Hindlimb muscle (tissue), 1 donor: ENCODE results near the gene NBPF8. TPM values are rescaled to one million over a fixed set of nuclear protein-coding genes. Genes with fewer than 3 reads are reported as not detected.
A peak's percentile ranks its signal among the peaks of the same experiment; 100 is the strongest.
"Not testable (repeated sequence)": the region's sequence is repeated elsewhere in the genome, so short reads cannot be mapped to it uniquely, and the experiment has no call there.

Experiments
- DNase-seq: peaks from one replicate; pipeline ENCODE4 v3.0.0-alpha.2; 2013
- polyA plus RNA-seq: library from polyadenylated mRNA; unstranded; fragments of 120-200 nt; gene quantifications from one replicate; pipeline ENCODE4 v1.2.1, GENCODE V29; 2013; ENCODE audit not compliant: insufficient read length

The NBPF8 gene
- 9.5 TPM for polyA plus RNA-seq

GRCh38 chr1:120414911-120415480 lies at the start of gene NBPF8:
Gene NBPF8, plus strand, starts transcription at chr1:120415035. Its CDS starts 21,488 bp downstream, at chr1:120436523.
- peak; percentile 53 for DNase-seq

DNA sequence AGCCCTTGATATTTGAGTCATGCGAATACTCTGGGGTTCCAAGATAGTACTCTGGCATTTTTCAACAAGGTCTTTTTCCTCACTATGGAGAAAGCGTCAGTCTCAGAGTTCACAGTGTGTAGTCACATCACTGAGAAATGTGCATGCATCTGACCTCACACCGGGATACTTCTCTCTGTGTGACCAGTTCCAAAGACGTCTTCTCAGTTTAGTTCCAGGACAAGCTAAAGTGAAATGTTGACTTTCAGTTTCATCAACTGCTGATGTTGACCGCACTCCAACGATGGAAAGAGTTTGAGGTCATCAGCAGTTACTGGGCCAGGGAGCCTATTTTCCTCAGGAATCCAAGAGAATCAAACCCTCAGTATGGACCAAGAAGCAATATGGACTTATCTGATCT lies 47.1 kb upstream of the NBPF8 start:
- not testable (repeated sequence) for DNase-seq

- DNase-seq, result not testable (repeated sequence)
Measured at GRCh38 chr1:120386651-120387050, 28.2 kb upstream of the NBPF8 start.

GRCh38 chr1:120388597-120389126 lies 26.2 kb upstream of the NBPF8 start:
- DNase-seq, result peak; percentile 16

DNA sequence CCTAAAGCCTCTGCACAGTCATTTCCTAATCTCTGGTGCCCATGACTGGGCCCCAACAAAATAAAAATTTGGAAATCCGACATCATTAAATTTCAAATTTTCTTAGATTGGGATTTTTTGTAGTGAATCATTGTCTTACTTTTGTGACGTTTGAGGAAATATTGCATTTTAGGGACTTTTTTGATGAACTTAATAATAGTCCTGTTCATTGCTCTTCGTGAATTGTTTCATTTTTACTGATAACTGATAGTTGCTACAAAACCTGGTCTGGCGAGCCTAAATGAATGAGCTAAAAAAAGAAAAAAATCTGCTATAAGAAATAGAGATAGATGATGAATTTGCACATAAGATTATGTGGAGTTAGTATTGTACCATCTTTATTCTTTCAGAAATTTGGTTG lies 23.5 kb upstream of the NBPF8 start:
- not testable (repeated sequence) for DNase-seq

GRCh38 chr1:120393316-120394232 lies 21.3 kb upstream of the NBPF8 start:
- not testable (repeated sequence) for DNase-seq

DNA sequence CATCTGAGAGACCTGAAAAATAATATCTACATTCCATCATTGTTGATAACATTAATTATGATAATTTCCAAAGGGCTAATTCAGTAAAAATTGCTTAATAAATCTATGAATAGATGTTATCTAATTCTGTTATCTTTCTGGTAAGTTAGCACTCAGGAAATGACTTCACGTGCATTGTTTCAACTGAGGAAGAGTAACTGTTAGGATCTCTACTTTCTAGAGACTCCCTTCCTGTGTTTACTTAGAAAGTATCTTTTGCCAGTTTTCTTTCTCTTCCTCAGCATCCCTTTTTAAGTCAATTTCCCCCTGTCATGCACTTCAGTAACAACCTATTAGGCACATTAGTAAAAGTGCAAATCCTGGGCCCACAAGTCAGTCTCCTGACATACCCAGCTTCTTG lies 9.5 kb upstream of the NBPF8 start:
- not testable (repeated sequence) for DNase-seq

DNA sequence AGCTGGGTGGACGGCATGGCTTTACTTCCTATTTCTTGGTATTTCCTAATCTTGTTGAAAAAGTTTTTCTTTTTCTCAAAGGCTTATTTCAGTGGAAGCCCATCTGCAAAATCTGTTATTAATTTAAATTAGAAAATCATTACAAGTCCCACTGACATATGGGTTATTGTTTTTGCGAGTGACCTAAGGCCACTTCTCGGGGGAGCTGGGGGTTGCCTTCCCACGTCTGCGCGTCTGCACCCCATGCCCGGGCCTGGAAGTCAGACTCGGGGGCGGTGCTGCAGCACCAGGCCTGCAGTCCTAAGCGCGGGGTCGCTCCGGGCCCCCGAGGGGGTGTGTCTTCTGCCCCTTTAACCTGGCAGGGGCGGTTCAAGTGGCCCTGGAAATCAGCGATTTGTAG lies 384 bp upstream of the NBPF8 start:
- DNase-seq, result peak; percentile 8

- DNase-seq, result peak; percentile 32
Measured at GRCh38 chr1:120415492-120415961, 692 bp downstream of the NBPF8 start.

GRCh38 chr1:120425063-120425462 lies 10.2 kb downstream of the NBPF8 start:
- not testable (repeated sequence) for DNase-seq

DNA sequence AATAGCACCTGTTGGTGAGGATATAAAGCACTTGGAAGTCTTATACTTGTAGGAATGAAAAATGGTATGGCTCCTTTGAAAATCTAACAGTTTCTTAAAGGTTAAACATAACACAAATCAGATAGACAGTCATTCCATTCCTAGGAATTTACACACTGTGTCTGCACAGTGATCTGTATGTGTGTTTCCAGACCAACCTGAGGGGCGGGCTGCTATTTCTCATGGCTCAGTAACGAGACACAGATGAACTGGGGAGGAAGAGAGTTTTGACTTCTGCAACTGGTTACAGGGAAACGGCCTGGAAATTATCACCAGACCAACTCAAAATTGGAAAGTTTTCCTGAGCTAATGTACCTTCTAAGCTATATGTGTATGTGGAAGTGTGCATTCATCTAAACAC lies 16.8 kb downstream of the NBPF8 start:
- not testable (repeated sequence) for DNase-seq

DNA sequence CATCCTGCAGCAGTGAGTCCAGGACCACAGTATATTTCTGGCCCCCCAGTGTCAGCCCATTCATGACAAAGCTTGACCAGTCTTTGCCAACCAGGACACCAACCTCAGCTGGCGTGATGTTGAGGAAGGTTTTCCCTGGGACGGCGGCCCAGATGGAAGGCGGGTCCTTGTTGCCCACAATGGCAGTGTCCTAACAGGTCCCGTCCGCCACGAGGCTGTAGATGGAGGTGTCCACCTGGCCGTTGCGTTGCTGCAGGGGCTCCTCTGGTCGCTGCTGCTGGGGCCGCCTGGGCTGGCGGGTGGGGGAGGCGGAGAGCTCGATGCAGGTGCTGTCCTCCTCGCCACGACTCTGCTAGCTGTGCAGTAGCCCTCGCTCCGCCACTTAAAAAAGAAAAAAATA lies 19.0 kb downstream of the NBPF8 start:
- DNase-seq, result not testable (repeated sequence)

- DNase-seq, result not testable (repeated sequence)
Measured at GRCh38 chr1:120449124-120449523, 34.3 kb downstream of the NBPF8 start.

Other genes with a start within 250 kb of the NBPF8 start
- 18.3 TPM for gene SEC22B, start 238.5 kb upstream of the NBPF8 start, polyA plus RNA-seq